Endothelial cell (in vitro differentiated cells): ENCODE measurements around the gene PRKAG3. TPM values are rescaled to one million over a fixed set of nuclear protein-coding genes. Genes with fewer than 3 reads are reported as not detected.

Experiments used
- DNase-seq: peaks from one replicate; pipeline ENCODE4 v3.0.0; 2021; ENCODE audit warnings: low spot score
- H3K27ac Mint-ChIP-seq: one replicate; pipeline ENCODE4 v1.8.0; 2021; ENCODE audit warnings: mixed read lengths, inconsistent platforms; ENCODE audit not compliant: unreplicated experiment
- H3K27me3 Mint-ChIP-seq: one replicate; pipeline ENCODE4 v1.8.0; 2021; ENCODE audit warnings: mild to moderate bottlenecking, moderate library complexity, mixed read lengths, inconsistent platforms; ENCODE audit not compliant: unreplicated experiment
- H3K36me3 Mint-ChIP-seq: one replicate; pipeline ENCODE4 v1.8.0; 2021; ENCODE audit warnings: mild to moderate bottlenecking, low read depth, mixed read lengths, inconsistent platforms; ENCODE audit not compliant: unreplicated experiment
- H3K4me1 Mint-ChIP-seq: one replicate; pipeline ENCODE4 v1.8.0; 2021; ENCODE audit warnings: mild to moderate bottlenecking, mixed read lengths, inconsistent platforms; ENCODE audit not compliant: unreplicated experiment
- H3K4me3 Mint-ChIP-seq: one replicate; pipeline ENCODE4 v1.8.0; 2021; ENCODE audit warnings: mild to moderate bottlenecking, mixed read lengths, inconsistent platforms; ENCODE audit not compliant: unreplicated experiment
- H3K9me3 Mint-ChIP-seq: one replicate; pipeline ENCODE4 v1.8.0; 2021; ENCODE audit warnings: mixed read lengths, inconsistent platforms; ENCODE audit not compliant: unreplicated experiment
- CTCF ChIP-seq: fragments of 200-600 bp; sonication (generic); IDR thresholded peaks from one replicate; pipeline ENCODE4 v1.5.0; 2021; ENCODE audit warnings: antibody characterized with exemption; ENCODE audit not compliant: unreplicated experiment
- total RNA-seq: library from RNA; stranded (reverse); fragmentation: NEBNext Ultra II Directional; extraction: Animal tissue kit (Norgen Biotek cat#: 25700); gene quantifications from one replicate; pipeline ENCODE4 v1.2.1, GENCODE V29; 2021; ENCODE audit not compliant: unreplicated experiment

The PRKAG3 gene
- total RNA-seq, 1 donor from 2014 or later: not detected

- DNase-seq: no peak
- Mint-ChIP-seq H3K27ac (no peak overlapping the region), H3K9me3 (no peaks in the 10 kb centered on the region), H3K4me3 (no peak overlapping the region), H3K27me3 (no peaks in the 10 kb centered on the region), H3K4me1 (peaks cover 10% of the 10 kb centered on the region), H3K36me3 (no peaks in the 10 kb centered on the region)
- no peak for TF ChIP-seq CTCF
Observed at GRCh38 chr2:218807626-218808025, 24.0 kb downstream of the PRKAG3 start.

GRCh38 chr2:218806346-218806978, 25.1 kb downstream of the PRKAG3 start:
- TF ChIP-seq CTCF: no peak
- H3K4me1 Mint-ChIP-seq: peaks cover 10% of the 10 kb centered on the region
- H3K9me3 Mint-ChIP-seq: no peaks in the 10 kb centered on the region
- no peaks in the 10 kb centered on the region for H3K27me3 Mint-ChIP-seq
- no peaks in the 10 kb centered on the region for H3K36me3 Mint-ChIP-seq
- DNase-seq: no peak
- H3K27ac Mint-ChIP-seq: peak overlapping the region; percentile 76
- H3K4me3 Mint-ChIP-seq: no peak overlapping the region

- no peaks in the 10 kb centered on the region for H3K27me3 Mint-ChIP-seq
- H3K4me3 Mint-ChIP-seq: no peak overlapping the region
- no peak for TF ChIP-seq CTCF
- H3K4me1 Mint-ChIP-seq: peaks cover 10% of the 10 kb centered on the region
- H3K9me3 Mint-ChIP-seq: no peaks in the 10 kb centered on the region
- no peaks in the 10 kb centered on the region for H3K36me3 Mint-ChIP-seq
- H3K27ac Mint-ChIP-seq: peak overlapping the region; percentile 71
- DNase-seq: no peak
Observed at GRCh38 chr2:218805627-218806026, 26.0 kb downstream of the PRKAG3 start.

GRCh38 chr2:218804817-218805216, 26.8 kb downstream of the PRKAG3 start:
- no peaks in the 10 kb centered on the region for H3K36me3 Mint-ChIP-seq
- H3K4me1 Mint-ChIP-seq: peaks cover 10% of the 10 kb centered on the region
- H3K27me3 Mint-ChIP-seq: no peaks in the 10 kb centered on the region
- no peak for DNase-seq
- H3K27ac Mint-ChIP-seq: no peak overlapping the region
- no peak overlapping the region for H3K4me3 Mint-ChIP-seq
- no peak for TF ChIP-seq CTCF
- no peaks in the 10 kb centered on the region for H3K9me3 Mint-ChIP-seq

- no peaks in the 10 kb centered on the region for H3K36me3 Mint-ChIP-seq
Observed at GRCh38 chr2:218802386-218802994, 29.1 kb downstream of the PRKAG3 start.

More at GRCh38 chr2:218802386-218802994, 29.1 kb downstream of the PRKAG3 start:
- no peak overlapping the region for H3K4me3 Mint-ChIP-seq
- no peak for DNase-seq
- no peaks in the 10 kb centered on the region for H3K27me3 Mint-ChIP-seq
- peaks cover 16% of the 10 kb centered on the region for H3K4me1 Mint-ChIP-seq
- no peak for TF ChIP-seq CTCF
- H3K27ac Mint-ChIP-seq: no peak overlapping the region
- no peaks in the 10 kb centered on the region for H3K9me3 Mint-ChIP-seq
